ENCODE measurements around the gene EPHB1.

The EPHB1 gene

GRCh38 chr3:134852893-134853351 is 57.9 kb downstream of the EPHB1 start:
- DNase-seq, result no peak

GRCh38 chr3:134854254-134854653 is 59.2 kb downstream of the EPHB1 start:
- DNase-seq, result no peak

- no peak for DNase-seq
Measured at GRCh38 chr3:134857356-134857755, 62.3 kb downstream of the EPHB1 start.

- DNase-seq, result no peak
Measured at GRCh38 chr3:134857776-134858362, 62.8 kb downstream of the EPHB1 start.

GRCh38 chr3:134858441-134859035 is 63.5 kb downstream of the EPHB1 start:
- no peak for DNase-seq

GRCh38 chr3:134859341-134859740 is 64.3 kb downstream of the EPHB1 start:
- DNase-seq, result no peak

- DNase-seq, result no peak
Measured at GRCh38 chr3:134860141-134860540, 65.1 kb downstream of the EPHB1 start.

GRCh38 chr3:134863915-134864314 is 68.9 kb downstream of the EPHB1 start:
- DNase-seq, result no peak

- no peak for DNase-seq
Measured at GRCh38 chr3:134864636-134865035, 69.6 kb downstream of the EPHB1 start.

- DNase-seq, result no peak
Measured at GRCh38 chr3:134867277-134867676, 72.2 kb downstream of the EPHB1 start.

- no peak for DNase-seq
Measured at GRCh38 chr3:134869153-134869726, 74.2 kb downstream of the EPHB1 start.

- DNase-seq, result no peak
Measured at GRCh38 chr3:134871818-134872217, 76.8 kb downstream of the EPHB1 start.

GRCh38 chr3:134872440-134873388 is 77.7 kb downstream of the EPHB1 start:
- DNase-seq, result no peak

GRCh38 chr3:134873789-134874188 is 78.7 kb downstream of the EPHB1 start:
- no peak for DNase-seq

- no peak for DNase-seq
Measured at GRCh38 chr3:134874737-134875413, 79.8 kb downstream of the EPHB1 start.

- no peak for DNase-seq
Measured at GRCh38 chr3:134876836-134877235, 81.8 kb downstream of the EPHB1 start.

GRCh38 chr3:134877788-134878187 is 82.7 kb downstream of the EPHB1 start:
- DNase-seq, result no peak

- no peak for DNase-seq
Measured at GRCh38 chr3:134879990-134880389, 84.9 kb downstream of the EPHB1 start.

- DNase-seq, result no peak
Measured at GRCh38 chr3:134880431-134880830, 85.4 kb downstream of the EPHB1 start.

- DNase-seq, result no peak
Measured at GRCh38 chr3:134881305-134881704, 86.2 kb downstream of the EPHB1 start.

GRCh38 chr3:134883697-134884385 is 88.8 kb downstream of the EPHB1 start:
- no peak for DNase-seq

All from activated CD4-positive, CD25-positive, alpha-beta regulatory T cell treated with anti-CD3 and anti-CD28 coated beads, Interleukin-2, amount 50 U/mL, for 72 hours (primary cell).